H1 (cell line): ENCODE measurements around the gene SEMG2. TPM values are rescaled to one million over a fixed set of nuclear protein-coding genes. Genes with fewer than 3 reads are reported as not detected.

ENCODE experiments used
- BCL11A ChIP-seq, 2 experiments: IDR thresholded peaks; one replicate each; pipeline ENCODE4 v1.6.1; 2011; ENCODE audit warnings: low read depth in 2 of 2, low read length in 2 of 2, mild to moderate bottlenecking in 2 of 2
- CHD1 ChIP-seq: IDR thresholded peaks from 2 replicates; pipeline ENCODE4 v1.6.1; 2012; ENCODE audit warnings: low read depth, low read length, improper control_type of control experiment
- CHD2 ChIP-seq: IDR thresholded peaks from 2 replicates; pipeline ENCODE4 v1.6.1; 2012; ENCODE audit warnings: low read length, improper control_type of control experiment
- CREB1 ChIP-seq: IDR thresholded peaks from 2 replicates; pipeline ENCODE4 v1.6.1; 2012; ENCODE audit warnings: inconsistent platforms
- GABPA ChIP-seq: IDR thresholded peaks from 2 replicates; pipeline ENCODE4 v1.6.1; 2011; ENCODE audit warnings: mild to moderate bottlenecking, low read length, moderate library complexity, borderline replicate concordance; ENCODE audit not compliant: insufficient read depth
- SIN3A ChIP-seq, 2 experiments: IDR thresholded peaks in 1 of 2; conservative IDR thresholded peaks in 1 of 2; 2 replicates each; pipeline ENCODE4 v1.6.1; 2011 to 2012; ENCODE audit warnings: low read length in 2 of 2, improper control_type of control experiment in 1 of 2, low read depth in 1 of 2, mild to moderate bottlenecking in 1 of 2
- SP4 ChIP-seq: IDR thresholded peaks from 2 replicates; pipeline ENCODE4 v1.6.1; 2012; ENCODE audit warnings: low read length, inconsistent platforms
- YY1 ChIP-seq: IDR thresholded peaks from 2 replicates; pipeline ENCODE4 v1.6.1; 2011; ENCODE audit warnings: low read depth, mild to moderate bottlenecking, low read length
- polyA plus RNA-seq, 7 experiments: library from polyadenylated mRNA; depleted of rRNA in 3 of 7; stranded (reverse) in 5 of 7; unstranded in 2 of 7; fragments of >200 nt in 5 of 7; fragments of 200-250 nt in 2 of 7; gene quantifications; 1 replicate in 5 of 7; 2 replicates in 1 of 7; 4 replicates in 1 of 7; pipeline versions ENCODE4 v1.2.1 to v1.2.3, GENCODE V29; 2011 to 2013; ENCODE audit warnings: missing spikeins in 2 of 7, mixed read lengths in 2 of 7
- total RNA-seq: library from RNA; stranded (reverse); fragmentation: NEBNext Ultra II Directional; extraction: Animal tissue kit (Norgen Biotek cat#: 25700); gene quantifications from 2 replicates; pipeline ENCODE4 v1.2.1, GENCODE V29; 2021
- TF ChIP-seq, protein P1 (sequence below): fragments of 300-600 bp; sonication (generic); IDR thresholded peaks from 2 replicates; pipeline ENCODE4 v1.7.1; 2012; ENCODE audit warnings: low read length, moderate library complexity, mild to moderate bottlenecking, inconsistent platforms; ENCODE audit not compliant: insufficient replicate concordance
- TF ChIP-seq, protein P2 (sequence below), 3 experiments: IDR thresholded peaks; 1 replicate in 2 of 3; 2 replicates in 1 of 3; pipeline versions ENCODE4 v1.5.1 to v1.6.1; 2011; ENCODE audit warnings: low read length in 3 of 3, mild to moderate bottlenecking in 3 of 3, inconsistent platforms in 2 of 3, low read depth in 1 of 3, moderate library complexity in 1 of 3; ENCODE audit not compliant: insufficient read depth in 1 of 3; ENCODE audit errors: control extremely low read depth in 1 of 3

The SEMG2 gene
- total and polyA plus RNA-seq, 2 of the 8 experiments (the other 6 are each of a cell fraction or from before 2014, with no cell fraction given) = not detected

DNA sequence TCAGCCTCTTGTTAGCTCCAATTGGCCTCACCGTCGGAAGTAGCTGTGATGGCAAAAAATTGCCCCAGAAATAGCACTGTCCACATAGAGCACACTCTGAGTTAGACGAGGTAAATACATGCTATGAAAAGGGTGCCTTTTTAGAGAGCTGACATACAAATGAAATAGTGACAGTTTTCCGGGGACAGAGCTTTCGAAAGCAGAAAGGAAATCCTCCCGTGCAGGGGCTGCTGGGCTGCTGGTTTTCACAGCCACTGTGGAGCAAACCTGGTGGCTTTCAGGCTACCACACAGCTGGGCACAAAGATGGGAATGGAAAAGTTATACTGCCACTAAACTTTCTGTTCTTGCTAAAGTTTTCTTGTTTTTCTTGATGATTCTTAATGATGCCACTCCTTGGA, 24.9 kb downstream of the SEMG2 start (continued):
- TF ChIP-seq, protein P1, sequence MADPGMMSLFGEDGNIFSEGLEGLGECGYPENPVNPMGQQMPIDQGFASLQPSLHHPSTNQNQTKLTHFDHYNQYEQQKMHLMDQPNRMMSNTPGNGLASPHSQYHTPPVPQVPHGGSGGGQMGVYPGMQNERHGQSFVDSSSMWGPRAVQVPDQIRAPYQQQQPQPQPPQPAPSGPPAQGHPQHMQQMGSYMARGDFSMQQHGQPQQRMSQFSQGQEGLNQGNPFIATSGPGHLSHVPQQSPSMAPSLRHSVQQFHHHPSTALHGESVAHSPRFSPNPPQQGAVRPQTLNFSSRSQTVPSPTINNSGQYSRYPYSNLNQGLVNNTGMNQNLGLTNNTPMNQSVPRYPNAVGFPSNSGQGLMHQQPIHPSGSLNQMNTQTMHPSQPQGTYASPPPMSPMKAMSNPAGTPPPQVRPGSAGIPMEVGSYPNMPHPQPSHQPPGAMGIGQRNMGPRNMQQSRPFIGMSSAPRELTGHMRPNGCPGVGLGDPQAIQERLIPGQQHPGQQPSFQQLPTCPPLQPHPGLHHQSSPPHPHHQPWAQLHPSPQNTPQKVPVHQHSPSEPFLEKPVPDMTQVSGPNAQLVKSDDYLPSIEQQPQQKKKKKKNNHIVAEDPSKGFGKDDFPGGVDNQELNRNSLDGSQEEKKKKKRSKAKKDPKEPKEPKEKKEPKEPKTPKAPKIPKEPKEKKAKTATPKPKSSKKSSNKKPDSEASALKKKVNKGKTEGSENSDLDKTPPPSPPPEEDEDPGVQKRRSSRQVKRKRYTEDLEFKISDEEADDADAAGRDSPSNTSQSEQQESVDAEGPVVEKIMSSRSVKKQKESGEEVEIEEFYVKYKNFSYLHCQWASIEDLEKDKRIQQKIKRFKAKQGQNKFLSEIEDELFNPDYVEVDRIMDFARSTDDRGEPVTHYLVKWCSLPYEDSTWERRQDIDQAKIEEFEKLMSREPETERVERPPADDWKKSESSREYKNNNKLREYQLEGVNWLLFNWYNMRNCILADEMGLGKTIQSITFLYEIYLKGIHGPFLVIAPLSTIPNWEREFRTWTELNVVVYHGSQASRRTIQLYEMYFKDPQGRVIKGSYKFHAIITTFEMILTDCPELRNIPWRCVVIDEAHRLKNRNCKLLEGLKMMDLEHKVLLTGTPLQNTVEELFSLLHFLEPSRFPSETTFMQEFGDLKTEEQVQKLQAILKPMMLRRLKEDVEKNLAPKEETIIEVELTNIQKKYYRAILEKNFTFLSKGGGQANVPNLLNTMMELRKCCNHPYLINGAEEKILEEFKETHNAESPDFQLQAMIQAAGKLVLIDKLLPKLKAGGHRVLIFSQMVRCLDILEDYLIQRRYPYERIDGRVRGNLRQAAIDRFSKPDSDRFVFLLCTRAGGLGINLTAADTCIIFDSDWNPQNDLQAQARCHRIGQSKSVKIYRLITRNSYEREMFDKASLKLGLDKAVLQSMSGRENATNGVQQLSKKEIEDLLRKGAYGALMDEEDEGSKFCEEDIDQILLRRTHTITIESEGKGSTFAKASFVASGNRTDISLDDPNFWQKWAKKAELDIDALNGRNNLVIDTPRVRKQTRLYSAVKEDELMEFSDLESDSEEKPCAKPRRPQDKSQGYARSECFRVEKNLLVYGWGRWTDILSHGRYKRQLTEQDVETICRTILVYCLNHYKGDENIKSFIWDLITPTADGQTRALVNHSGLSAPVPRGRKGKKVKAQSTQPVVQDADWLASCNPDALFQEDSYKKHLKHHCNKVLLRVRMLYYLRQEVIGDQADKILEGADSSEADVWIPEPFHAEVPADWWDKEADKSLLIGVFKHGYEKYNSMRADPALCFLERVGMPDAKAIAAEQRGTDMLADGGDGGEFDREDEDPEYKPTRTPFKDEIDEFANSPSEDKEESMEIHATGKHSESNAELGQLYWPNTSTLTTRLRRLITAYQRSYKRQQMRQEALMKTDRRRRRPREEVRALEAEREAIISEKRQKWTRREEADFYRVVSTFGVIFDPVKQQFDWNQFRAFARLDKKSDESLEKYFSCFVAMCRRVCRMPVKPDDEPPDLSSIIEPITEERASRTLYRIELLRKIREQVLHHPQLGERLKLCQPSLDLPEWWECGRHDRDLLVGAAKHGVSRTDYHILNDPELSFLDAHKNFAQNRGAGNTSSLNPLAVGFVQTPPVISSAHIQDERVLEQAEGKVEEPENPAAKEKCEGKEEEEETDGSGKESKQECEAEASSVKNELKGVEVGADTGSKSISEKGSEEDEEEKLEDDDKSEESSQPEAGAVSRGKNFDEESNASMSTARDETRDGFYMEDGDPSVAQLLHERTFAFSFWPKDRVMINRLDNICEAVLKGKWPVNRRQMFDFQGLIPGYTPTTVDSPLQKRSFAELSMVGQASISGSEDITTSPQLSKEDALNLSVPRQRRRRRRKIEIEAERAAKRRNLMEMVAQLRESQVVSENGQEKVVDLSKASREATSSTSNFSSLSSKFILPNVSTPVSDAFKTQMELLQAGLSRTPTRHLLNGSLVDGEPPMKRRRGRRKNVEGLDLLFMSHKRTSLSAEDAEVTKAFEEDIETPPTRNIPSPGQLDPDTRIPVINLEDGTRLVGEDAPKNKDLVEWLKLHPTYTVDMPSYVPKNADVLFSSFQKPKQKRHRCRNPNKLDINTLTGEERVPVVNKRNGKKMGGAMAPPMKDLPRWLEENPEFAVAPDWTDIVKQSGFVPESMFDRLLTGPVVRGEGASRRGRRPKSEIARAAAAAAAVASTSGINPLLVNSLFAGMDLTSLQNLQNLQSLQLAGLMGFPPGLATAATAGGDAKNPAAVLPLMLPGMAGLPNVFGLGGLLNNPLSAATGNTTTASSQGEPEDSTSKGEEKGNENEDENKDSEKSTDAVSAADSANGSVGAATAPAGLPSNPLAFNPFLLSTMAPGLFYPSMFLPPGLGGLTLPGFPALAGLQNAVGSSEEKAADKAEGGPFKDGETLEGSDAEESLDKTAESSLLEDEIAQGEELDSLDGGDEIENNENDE = no peak
- TF ChIP-seq BCL11A (IDR thresholded peaks at IDR 0.05; ENCODE audit: low read depth in 2 of 2, low read length in 2 of 2) (no peak), GABPA (no peak), YY1 (no peak), CHD1 (no peak), CHD2 (no peak), CREB1 (no peak), SIN3A (conservative IDR thresholded peaks at IDR 0.05 in 1 of 2, IDR thresholded peaks at IDR 0.05 in 1 of 2; ENCODE audit: low read depth in 1 of 2, low read length in 2 of 2) (no peak), SP4 (no peak)
- TF ChIP-seq, protein P2, sequence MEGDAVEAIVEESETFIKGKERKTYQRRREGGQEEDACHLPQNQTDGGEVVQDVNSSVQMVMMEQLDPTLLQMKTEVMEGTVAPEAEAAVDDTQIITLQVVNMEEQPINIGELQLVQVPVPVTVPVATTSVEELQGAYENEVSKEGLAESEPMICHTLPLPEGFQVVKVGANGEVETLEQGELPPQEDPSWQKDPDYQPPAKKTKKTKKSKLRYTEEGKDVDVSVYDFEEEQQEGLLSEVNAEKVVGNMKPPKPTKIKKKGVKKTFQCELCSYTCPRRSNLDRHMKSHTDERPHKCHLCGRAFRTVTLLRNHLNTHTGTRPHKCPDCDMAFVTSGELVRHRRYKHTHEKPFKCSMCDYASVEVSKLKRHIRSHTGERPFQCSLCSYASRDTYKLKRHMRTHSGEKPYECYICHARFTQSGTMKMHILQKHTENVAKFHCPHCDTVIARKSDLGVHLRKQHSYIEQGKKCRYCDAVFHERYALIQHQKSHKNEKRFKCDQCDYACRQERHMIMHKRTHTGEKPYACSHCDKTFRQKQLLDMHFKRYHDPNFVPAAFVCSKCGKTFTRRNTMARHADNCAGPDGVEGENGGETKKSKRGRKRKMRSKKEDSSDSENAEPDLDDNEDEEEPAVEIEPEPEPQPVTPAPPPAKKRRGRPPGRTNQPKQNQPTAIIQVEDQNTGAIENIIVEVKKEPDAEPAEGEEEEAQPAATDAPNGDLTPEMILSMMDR (IDR thresholded peaks at IDR 0.05; ENCODE audit: control extremely low read depth in 1 of 3, insufficient read depth in 1 of 3, low read depth in 1 of 3, low read length in 3 of 3) = no peak
